Measurements from ENCODE around the gene DHRS3.
"Not testable (repeated sequence)": the region's sequence is repeated elsewhere in the genome, so short reads cannot be mapped to it uniquely, and the experiment has no call there.

DHRS3 gene

GRCh38 chr1:12617901-12618660, at the start of gene DHRS3:
TSS of gene DHRS3 (minus strand) at chr1:12618210. CDS start at chr1:12617348, 862 bp downstream.
- peaks cover 26% of the 10 kb centered on the region for H3K4me1 ChIP-seq (ENCODE audit: control insufficient read depth, insufficient read depth, low read length, unreplicated experiment)

DNA sequence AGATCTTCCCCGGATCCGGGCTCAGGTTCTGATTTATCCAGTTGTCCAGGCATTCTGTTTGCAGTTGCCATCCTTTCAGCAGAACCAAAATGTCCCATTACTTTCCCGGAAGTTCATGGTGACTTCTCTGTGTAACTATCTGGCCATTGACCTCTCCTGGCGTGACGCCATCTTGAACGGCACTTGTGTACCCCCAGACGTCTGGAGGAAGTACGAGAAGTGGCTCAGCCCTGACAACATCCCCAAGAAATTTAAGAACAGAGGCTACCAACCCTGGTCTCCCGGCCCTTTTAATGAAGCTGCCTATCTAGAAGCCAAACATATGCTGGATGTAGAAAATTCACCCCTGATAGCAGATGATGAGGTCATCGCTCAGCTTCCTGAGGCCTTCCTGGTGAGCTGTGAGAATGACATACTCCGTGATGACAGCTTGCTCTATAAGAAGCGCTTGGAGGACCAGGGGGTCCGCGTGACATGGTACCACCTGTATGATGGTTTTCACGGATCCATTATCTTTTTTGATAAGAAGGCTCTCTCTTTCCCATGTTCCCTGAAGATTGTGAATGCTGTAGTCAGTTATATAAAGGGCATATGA, 48.2 kb upstream of the DHRS3 start:
- H3K4me1 ChIP-seq (ENCODE audit: control insufficient read depth, insufficient read depth, low read length, unreplicated experiment), result no peaks in the 10 kb centered on the region
- no peak overlapping the region for H2AFZ ChIP-seq (ENCODE audit: low read length, unreplicated experiment)
- peaks cover 20% of the 10 kb centered on the region for H3K27me3 ChIP-seq (ENCODE audit: insufficient read depth, low read length)
- H3K36me3 ChIP-seq (ENCODE audit: insufficient read depth, low read length), result no peaks in the 10 kb centered on the region
- no peak overlapping the region for H3K4me3 ChIP-seq (ENCODE audit: low read depth, low read length)
- no peak overlapping the region for H3K27ac ChIP-seq (ENCODE audit: low read depth, low read length)
- no peaks in the 10 kb centered on the region for H3K79me2 ChIP-seq (ENCODE audit: control insufficient read depth, insufficient read depth, low read length, unreplicated experiment)

More at GRCh38 chr1:12617901-12618660, at the start of gene DHRS3:
- Histone ChIP-seq H3K27ac (ENCODE audit: low read depth, low read length) (peak within 1 kb of the TSS; percentile 29; the same call in 1 of the 2 replicates), H3K27me3 (ENCODE audit: insufficient read depth, low read length) (no peaks in the 10 kb centered on the region), H3K36me3 (ENCODE audit: insufficient read depth, low read length) (no peaks in the 10 kb centered on the region), H3K4me3 (ENCODE audit: low read depth, low read length) (peak within 1 kb of the TSS; percentile 83), H2AFZ (ENCODE audit: low read length, unreplicated experiment) (peak within 1 kb of the TSS; percentile 79), H3K79me2 (ENCODE audit: control insufficient read depth, insufficient read depth, low read length, unreplicated experiment) (no peaks in the 10 kb centered on the region)

- Histone ChIP-seq H3K79me2 (ENCODE audit: control insufficient read depth, insufficient read depth, low read length, unreplicated experiment) (no peaks in the 10 kb centered on the region), H3K27ac (ENCODE audit: low read depth, low read length) (no peak overlapping the region), H3K27me3 (ENCODE audit: insufficient read depth, low read length) (peaks cover 14% of the 10 kb centered on the region; the same call in 1 of the 2 replicates), H3K4me3 (ENCODE audit: low read depth, low read length) (no peak overlapping the region), H3K36me3 (ENCODE audit: insufficient read depth, low read length) (no peaks in the 10 kb centered on the region), H2AFZ (ENCODE audit: low read length, unreplicated experiment) (no peak overlapping the region), H3K4me1 (ENCODE audit: control insufficient read depth, insufficient read depth, low read length, unreplicated experiment) (no peaks in the 10 kb centered on the region)
Observed at GRCh38 chr1:12665511-12665910, 47.5 kb upstream of the DHRS3 start.

DNA sequence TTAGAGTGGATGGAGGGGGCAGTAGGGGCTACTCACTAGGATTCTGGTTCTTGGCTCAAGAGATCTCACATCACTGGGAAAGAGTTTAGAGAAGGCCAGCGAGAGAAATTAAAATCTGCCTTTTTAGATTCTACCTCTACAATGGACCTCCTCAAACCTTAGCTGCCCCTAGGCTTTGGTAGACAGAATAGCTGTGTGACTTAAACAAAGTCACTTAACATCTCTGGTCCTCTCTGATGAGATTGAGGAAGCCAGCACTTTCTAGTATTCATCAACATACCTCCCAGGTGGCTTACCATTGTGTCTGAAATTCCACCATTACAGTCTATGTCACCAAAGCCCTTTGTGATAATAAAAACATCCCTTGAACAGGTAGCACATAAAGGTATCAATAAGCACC, 44.5 kb upstream of the DHRS3 start:
- H3K36me3 ChIP-seq (ENCODE audit: insufficient read depth, low read length), result no peaks in the 10 kb centered on the region

DNA sequence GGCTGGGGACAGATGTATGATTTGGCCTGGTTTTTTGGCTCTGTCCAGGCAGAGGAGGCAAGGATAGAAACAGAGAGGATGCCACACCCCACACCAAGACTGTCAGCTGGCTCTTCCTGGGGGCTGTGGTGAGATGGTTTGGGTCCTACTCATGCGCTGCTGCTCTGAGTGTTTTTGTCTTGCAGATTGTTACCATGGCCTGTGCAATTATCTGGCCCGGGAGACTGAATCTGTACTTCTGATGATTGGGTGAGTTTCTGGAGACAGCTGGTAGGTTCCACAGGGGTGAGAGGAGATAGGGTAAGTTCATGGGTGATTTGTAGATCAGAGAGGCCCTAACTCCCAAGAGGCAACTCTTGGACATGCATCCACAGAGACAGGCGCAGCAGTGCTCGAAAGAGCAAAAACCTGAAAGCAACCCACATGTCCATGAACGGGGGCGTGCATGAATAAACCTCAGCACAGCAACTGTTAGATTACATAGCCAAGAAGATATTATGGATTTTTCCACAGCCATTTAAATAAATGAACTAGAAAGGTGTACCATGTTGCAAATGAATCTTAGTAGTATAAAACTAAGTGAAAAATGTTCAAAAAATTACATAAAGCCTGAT, 43.7 kb upstream of the DHRS3 start:
- Histone ChIP-seq H3K36me3 (ENCODE audit: insufficient read depth, low read length) (no peaks in the 10 kb centered on the region), H2AFZ (ENCODE audit: low read length, unreplicated experiment) (no peak overlapping the region), H3K4me1 (ENCODE audit: control insufficient read depth, insufficient read depth, low read length, unreplicated experiment) (no peaks in the 10 kb centered on the region), H3K27me3 (ENCODE audit: insufficient read depth, low read length) (peaks cover 9% of the 10 kb centered on the region; the same call in 1 of the 2 replicates), H3K4me3 (ENCODE audit: low read depth, low read length) (no peak overlapping the region), H3K27ac (ENCODE audit: low read depth, low read length) (no peak overlapping the region), H3K79me2 (ENCODE audit: control insufficient read depth, insufficient read depth, low read length, unreplicated experiment) (no peaks in the 10 kb centered on the region)

More for the DNA sequence above, 44.5 kb upstream of the DHRS3 start:
- peaks cover 9% of the 10 kb centered on the region; the same call in 1 of the 2 replicates for H3K27me3 ChIP-seq (ENCODE audit: insufficient read depth, low read length)
- no peak overlapping the region for H2AFZ ChIP-seq (ENCODE audit: low read length, unreplicated experiment)
- H3K4me3 ChIP-seq (ENCODE audit: low read depth, low read length), result no peak overlapping the region
- no peaks in the 10 kb centered on the region for H3K4me1 ChIP-seq (ENCODE audit: control insufficient read depth, insufficient read depth, low read length, unreplicated experiment)
- no peaks in the 10 kb centered on the region for H3K79me2 ChIP-seq (ENCODE audit: control insufficient read depth, insufficient read depth, low read length, unreplicated experiment)
- no peak overlapping the region for H3K27ac ChIP-seq (ENCODE audit: low read depth, low read length)

DNA sequence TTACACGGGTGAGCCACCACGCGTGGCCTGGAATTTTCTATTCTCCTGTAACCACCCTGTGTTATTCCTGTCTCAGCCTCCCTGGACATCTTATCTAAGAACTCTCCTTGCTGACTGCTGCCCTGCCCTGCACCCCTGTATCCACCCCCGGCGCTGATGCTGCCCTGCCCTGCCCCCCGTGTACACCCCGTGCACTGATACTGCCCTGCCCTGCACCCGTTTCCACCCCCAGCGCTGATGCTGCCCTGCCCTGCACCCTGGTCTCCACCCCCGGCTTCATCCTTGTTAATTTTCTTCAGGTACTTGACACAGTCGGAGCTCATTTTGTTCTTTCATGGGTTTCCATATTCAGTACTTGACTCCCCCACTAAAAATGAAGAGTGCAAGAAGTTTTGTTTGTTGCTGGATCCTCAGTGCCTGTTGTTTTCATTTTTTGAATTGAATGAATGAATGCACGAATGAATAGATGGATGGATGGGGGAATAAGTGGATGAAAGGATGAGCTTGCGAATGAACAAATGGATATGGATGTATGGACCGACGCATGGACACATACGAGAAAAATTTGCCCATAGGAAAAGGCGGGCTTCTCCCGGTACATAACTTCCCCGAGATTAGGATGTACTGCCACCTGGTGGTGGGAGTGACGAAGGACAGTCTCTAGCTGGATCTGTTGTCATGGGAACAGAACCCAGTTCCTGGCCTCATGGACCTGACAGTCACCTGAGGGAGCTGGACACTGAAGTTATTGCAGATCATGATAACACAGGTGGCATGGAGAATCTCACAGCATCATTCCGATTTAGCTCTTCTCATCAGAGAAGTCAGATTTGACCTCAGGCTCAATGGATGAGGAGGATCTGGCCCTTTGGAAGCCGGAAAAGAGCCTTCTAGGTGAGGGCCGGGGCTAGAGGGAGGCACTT, 40.8 kb upstream of the DHRS3 start:
- Histone ChIP-seq H3K4me3 (ENCODE audit: low read depth, low read length) (peak overlapping the region; percentile 43), H3K36me3 (ENCODE audit: insufficient read depth, low read length) (no peaks in the 10 kb centered on the region), H3K4me1 (ENCODE audit: control insufficient read depth, insufficient read depth, low read length, unreplicated experiment) (no peaks in the 10 kb centered on the region), H3K27ac (ENCODE audit: low read depth, low read length) (no peak overlapping the region), H3K27me3 (ENCODE audit: insufficient read depth, low read length) (peaks cover 9% of the 10 kb centered on the region; the same call in 1 of the 2 replicates), H2AFZ (ENCODE audit: low read length, unreplicated experiment) (peak overlapping the region; percentile 83), H3K79me2 (ENCODE audit: control insufficient read depth, insufficient read depth, low read length, unreplicated experiment) (no peaks in the 10 kb centered on the region)

DNA sequence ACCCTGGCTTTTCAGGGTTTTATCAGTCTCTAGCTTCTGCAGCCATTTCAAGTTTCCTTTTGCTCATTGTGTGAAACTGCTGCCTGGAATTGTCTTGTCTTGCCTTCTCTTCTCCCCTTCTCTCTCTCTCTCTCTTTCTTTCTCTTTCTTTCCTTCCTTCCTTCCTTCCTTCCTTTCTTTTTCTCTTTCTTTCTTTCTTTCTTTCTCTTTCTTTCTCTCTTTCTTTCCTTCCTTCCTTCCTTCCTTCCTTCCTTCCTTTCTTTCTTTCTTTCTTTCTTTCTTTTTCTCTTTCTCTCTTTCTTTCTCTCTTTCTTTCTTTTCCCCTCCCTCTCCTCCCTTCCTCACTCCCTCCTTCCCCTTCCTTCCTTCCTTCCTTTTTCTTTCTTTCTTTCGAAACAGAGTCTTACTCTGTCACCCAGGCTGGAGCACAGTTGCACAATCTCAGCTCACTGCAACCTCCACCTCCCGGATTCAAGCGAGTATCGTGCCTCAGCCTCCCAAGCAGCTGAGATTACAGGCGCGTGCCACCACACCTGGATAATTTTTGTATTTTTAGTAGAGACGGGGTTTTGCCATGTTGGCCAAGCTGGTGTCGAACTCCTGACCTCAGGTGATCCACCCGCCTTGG, 40.0 kb upstream of the DHRS3 start:
- not testable (repeated sequence) for H3K4me1 ChIP-seq (ENCODE audit: control insufficient read depth, insufficient read depth, low read length, unreplicated experiment); H3K27me3 ChIP-seq (ENCODE audit: insufficient read depth, low read length); H3K4me3 ChIP-seq (ENCODE audit: low read depth, low read length); H3K36me3 ChIP-seq (ENCODE audit: insufficient read depth, low read length); H2AFZ ChIP-seq (ENCODE audit: low read length, unreplicated experiment); H3K27ac ChIP-seq (ENCODE audit: low read depth, low read length); H3K79me2 ChIP-seq (ENCODE audit: control insufficient read depth, insufficient read depth, low read length, unreplicated experiment)

DNA sequence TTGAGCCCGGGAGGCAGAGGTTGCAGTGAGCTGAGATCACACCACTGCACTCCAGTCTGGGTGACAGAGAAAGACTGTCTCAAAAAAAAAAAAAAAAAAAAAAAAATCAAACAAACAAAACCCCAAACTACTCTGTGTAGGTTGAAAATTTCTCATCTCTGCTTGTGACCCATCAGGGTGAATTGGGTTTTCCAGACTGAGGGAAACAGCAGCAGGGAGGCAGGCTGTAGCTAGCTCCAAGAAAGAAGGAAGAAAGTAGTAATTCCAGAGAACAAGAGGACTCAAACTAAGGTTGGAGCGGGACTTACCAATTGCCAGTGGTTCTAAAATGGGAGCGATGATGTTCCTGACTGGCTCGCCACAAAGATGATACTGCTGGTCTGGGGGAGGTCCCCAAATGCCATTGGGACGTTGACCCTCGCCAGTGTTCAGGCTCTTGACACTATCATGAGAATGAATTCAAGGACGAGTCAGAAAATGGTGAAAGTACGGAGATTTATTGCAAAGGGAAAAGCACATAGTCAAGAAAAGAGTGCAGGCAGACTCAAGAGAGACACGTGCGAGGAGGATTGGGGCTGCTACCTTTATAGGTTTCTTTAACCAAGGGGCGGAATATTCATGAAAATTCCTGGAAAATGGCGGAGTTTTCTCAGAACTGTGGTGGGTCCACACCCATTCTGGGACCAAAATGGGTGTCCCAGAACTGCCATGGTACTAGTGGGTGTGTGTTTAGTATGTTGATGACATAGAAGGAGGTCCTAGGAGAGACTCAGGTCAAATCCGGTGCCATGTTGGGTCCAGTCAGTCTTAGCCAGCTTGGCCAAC, 39.3 kb upstream of the DHRS3 start:
- H3K27me3 ChIP-seq (ENCODE audit: insufficient read depth, low read length), result peaks cover 1% of the 10 kb centered on the region; the same call in 1 of the 2 replicates
- no peak overlapping the region for H3K27ac ChIP-seq (ENCODE audit: low read depth, low read length)
- H2AFZ ChIP-seq (ENCODE audit: low read length, unreplicated experiment), result no peak overlapping the region
- H3K79me2 ChIP-seq (ENCODE audit: control insufficient read depth, insufficient read depth, low read length, unreplicated experiment), result no peaks in the 10 kb centered on the region
- H3K36me3 ChIP-seq (ENCODE audit: insufficient read depth, low read length), result no peaks in the 10 kb centered on the region
- no peaks in the 10 kb centered on the region for H3K4me1 ChIP-seq (ENCODE audit: control insufficient read depth, insufficient read depth, low read length, unreplicated experiment)
- H3K4me3 ChIP-seq (ENCODE audit: low read depth, low read length), result no peak overlapping the region

DNA sequence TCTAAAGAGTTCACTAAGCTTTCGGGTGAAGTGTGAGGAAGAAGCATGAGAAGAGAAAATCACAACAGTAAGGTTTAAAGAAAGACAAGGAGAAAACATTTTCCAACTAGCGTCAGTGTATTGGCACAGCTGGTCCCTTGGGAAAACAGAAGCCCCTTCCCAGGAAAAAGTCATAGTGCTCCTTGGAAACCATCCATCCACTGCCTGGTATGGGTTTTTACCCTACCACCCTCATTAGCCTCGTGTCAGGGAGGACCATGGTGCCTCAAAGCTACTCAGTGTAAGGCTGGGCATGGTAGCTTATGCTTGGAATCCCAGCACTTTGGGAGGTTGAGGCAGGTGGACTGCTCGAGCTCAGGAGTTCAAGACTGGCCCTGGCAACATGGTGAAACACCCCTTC, 38.6 kb upstream of the DHRS3 start:
- Histone ChIP-seq H3K27ac (ENCODE audit: low read depth, low read length) (no peak overlapping the region), H3K79me2 (ENCODE audit: control insufficient read depth, insufficient read depth, low read length, unreplicated experiment) (no peaks in the 10 kb centered on the region), H3K4me3 (ENCODE audit: low read depth, low read length) (no peak overlapping the region), H3K36me3 (ENCODE audit: insufficient read depth, low read length) (no peaks in the 10 kb centered on the region), H3K4me1 (ENCODE audit: control insufficient read depth, insufficient read depth, low read length, unreplicated experiment) (no peaks in the 10 kb centered on the region), H3K27me3 (ENCODE audit: insufficient read depth, low read length) (no peaks in the 10 kb centered on the region), H2AFZ (ENCODE audit: low read length, unreplicated experiment) (no peak overlapping the region)
